ENCODE results near the gene PKD2L1. TPM values are rescaled to one million over a fixed set of nuclear protein-coding genes. Genes with fewer than 3 reads are reported as not detected.

The PKD2L1 gene
- total RNA-seq, 4 donors from 2014 or later, result 0.14 to 1.9 TPM; not detected in 2

- TF ChIP-seq CTCF (IDR thresholded peaks at IDR 0.05) (no peak), EP300 (IDR thresholded peaks at IDR 0.05; ENCODE audit: low read depth) (no peak), POLR2AphosphoS5 (IDR thresholded peaks at IDR 0.05) (no peak), POLR2A (IDR thresholded peaks at IDR 0.05) (no peak)
- WGBS, 2 donors (ENCODE audit: low coverage in 1 of 2), result 83 to 84% methylated on average over 4 of the region's 4 CpGs
- Histone ChIP-seq H3K27me3 (no peaks in the 10 kb centered on the region), H3K9me3 (no peaks in the 10 kb centered on the region), H3K4me1 (peaks cover 0 to 12% (median 0%) of the 10 kb centered on the region in 4 donors), H3K36me3 (peaks cover 0 to 11% (median 3%) of the 10 kb centered on the region in 4 donors), H3K4me3 (no peak overlapping the region), H3K27ac (no peak overlapping the region)
- in situ Hi-C loops (cut with MboI; ENCODE audit: low pct_ligation_motif_present in 1 of 4, low pct_unique_long_range_greater_than_20kb in 1 of 4, low sequenced_read_pairs in 3 of 4) (no loop called here), intact Hi-C loops (cut with DNase I; ENCODE audit: low total_unique reads) (no loop called here)
- DNase-seq, result no peak
Measured at GRCh38 chr10:100357059-100357858, 27.2 kb upstream of the PKD2L1 start.

GRCh38 chr10:100356067-100357017, 26.3 kb upstream of the PKD2L1 start:
- no peak overlapping the region for H3K4me3 ChIP-seq
- intact Hi-C loops (cut with DNase I; ENCODE audit: low total_unique reads), result no loop called here
- H3K4me1 ChIP-seq, result peaks cover 0 to 12% (median 0%) of the 10 kb centered on the region in 4 donors
- TF ChIP-seq POLR2A (IDR thresholded peaks at IDR 0.05) (no peak), EP300 (IDR thresholded peaks at IDR 0.05; ENCODE audit: low read depth) (no peak), CTCF (IDR thresholded peaks at IDR 0.05) (no peak), POLR2AphosphoS5 (IDR thresholded peaks at IDR 0.05) (no peak)
- H3K27me3 ChIP-seq, result no peaks in the 10 kb centered on the region
- in situ Hi-C loops (cut with MboI; ENCODE audit: low pct_ligation_motif_present in 1 of 4, low pct_unique_long_range_greater_than_20kb in 1 of 4, low sequenced_read_pairs in 3 of 4), result no loop called here
- no peaks in the 10 kb centered on the region for H3K9me3 ChIP-seq
- WGBS, 2 donors (ENCODE audit: low coverage in 1 of 2), result 84 to 95% methylated on average over 3 to 14 of the region's 14 CpGs
- H3K27ac ChIP-seq, result no peak overlapping the region
- peaks cover 0 to 11% (median 3%) of the 10 kb centered on the region in 4 donors for H3K36me3 ChIP-seq
- DNase-seq, result no peak

- WGBS, 2 donors (ENCODE audit: low coverage in 1 of 2), result 58 to 63% methylated on average over 1 to 4 of the region's 4 CpGs
- in situ Hi-C loops (cut with MboI; ENCODE audit: low pct_ligation_motif_present in 1 of 4, low pct_unique_long_range_greater_than_20kb in 1 of 4, low sequenced_read_pairs in 3 of 4), result no loop called here
Measured at GRCh38 chr10:100355086-100355485, 25.1 kb upstream of the PKD2L1 start.

More at GRCh38 chr10:100355086-100355485, 25.1 kb upstream of the PKD2L1 start:
- Histone ChIP-seq H3K4me3 (no peak overlapping the region), H3K27me3 (no peaks in the 10 kb centered on the region), H3K9me3 (no peaks in the 10 kb centered on the region), H3K4me1 (peaks cover 0 to 12% (median 0%) of the 10 kb centered on the region in 4 donors), H3K27ac (no peak overlapping the region), H3K36me3 (peaks cover 0 to 5% (median 2%) of the 10 kb centered on the region in 4 donors)
- intact Hi-C loops (cut with DNase I; ENCODE audit: low total_unique reads), result no loop called here
- DNase-seq, result no peak
- TF ChIP-seq POLR2A (IDR thresholded peaks at IDR 0.05) (no peak), CTCF (IDR thresholded peaks at IDR 0.05) (no peak), POLR2AphosphoS5 (IDR thresholded peaks at IDR 0.05) (no peak), EP300 (IDR thresholded peaks at IDR 0.05; ENCODE audit: low read depth) (no peak)
